ENCODE data around the gene NRIP1.

DNA sequence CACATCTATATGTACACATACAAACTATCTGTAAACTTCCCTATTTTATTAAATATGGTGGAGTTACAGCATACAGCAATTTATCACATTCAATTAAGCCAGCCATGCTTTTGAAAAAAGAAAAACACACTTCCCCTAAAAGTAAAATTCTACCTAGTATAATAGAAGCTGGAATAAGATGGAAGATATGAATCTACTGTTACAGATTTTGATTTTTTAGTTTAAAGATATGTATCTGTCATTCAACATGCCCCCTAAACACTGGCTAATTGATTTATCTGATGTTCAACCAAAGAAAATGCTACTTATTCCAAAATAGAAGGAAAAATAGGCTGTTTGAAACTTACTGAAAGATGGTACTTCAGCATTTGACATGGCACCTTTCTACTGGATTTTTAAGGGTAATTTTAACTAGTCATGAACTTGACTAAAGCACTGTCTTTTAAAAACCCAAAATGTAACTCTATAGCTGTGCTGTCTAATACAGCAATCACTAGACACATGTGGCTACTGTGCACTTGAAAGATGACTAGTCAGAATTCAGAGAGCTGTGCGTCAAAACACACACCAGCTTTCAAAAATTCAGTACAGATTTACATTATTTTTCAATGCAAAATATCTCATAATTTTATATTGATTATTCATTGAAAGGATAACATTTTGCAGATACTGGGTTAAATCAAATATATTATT lies 25.0 kb downstream of the NRIP1 start:
- TF ChIP-seq POLR2A (IDR thresholded peaks at IDR 0.05) (no peak), CTCF (IDR thresholded peaks at IDR 0.05) (no peak)

All from lower leg skin (tissue), 3 donors.